MM.1S (cell line): Measurements from ENCODE around the gene TSHZ2.

Source experiments
- EZH2 ChIP-seq: fragments of 300-600 bp; sonication (generic); optimal IDR thresholded peaks from 2 replicates; pipeline ENCODE3; 2017; ENCODE audit warnings: low read depth, mild to moderate bottlenecking, antibody characterized with exemption, low read length, mixed read lengths
- EZH2phosphoT487 ChIP-seq: fragments of 300-600 bp; sonication (generic); IDR thresholded peaks from 2 replicates; pipeline ENCODE4 v1.6.1; 2018; ENCODE audit warnings: antibody characterized with exemption, low read length
- TF ChIP-seq, protein P1 (sequence below): fragments of 300-600 bp; sonication (generic); IDR thresholded peaks from 2 replicates; pipeline ENCODE4 v1.5.1; 2016; ENCODE audit warnings: antibody characterized with exemption, low read length, mixed read lengths

DNA sequence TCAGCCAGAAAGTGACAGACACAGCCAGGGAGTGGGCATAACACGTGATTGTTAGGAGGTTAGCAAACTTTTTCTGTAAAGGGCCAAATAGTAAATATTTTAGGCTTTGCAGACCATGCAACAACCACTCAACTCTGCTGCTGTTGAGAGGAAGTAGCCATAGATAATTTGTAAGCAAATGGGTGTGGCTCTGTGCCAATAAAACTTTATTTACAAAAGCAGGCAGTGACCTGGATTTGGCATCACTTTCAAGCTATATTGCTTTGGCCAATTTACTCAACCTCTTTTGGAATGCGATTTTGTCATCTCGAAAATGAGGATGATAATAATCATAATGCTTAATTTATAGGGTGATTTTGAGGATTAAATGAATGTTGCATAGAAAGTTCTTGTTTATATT lies 152.6 kb downstream of the TSHZ2 start:
- TF ChIP-seq EZH2 (no peak), EZH2phosphoT487 (no peak)
- TF ChIP-seq, protein P1, sequence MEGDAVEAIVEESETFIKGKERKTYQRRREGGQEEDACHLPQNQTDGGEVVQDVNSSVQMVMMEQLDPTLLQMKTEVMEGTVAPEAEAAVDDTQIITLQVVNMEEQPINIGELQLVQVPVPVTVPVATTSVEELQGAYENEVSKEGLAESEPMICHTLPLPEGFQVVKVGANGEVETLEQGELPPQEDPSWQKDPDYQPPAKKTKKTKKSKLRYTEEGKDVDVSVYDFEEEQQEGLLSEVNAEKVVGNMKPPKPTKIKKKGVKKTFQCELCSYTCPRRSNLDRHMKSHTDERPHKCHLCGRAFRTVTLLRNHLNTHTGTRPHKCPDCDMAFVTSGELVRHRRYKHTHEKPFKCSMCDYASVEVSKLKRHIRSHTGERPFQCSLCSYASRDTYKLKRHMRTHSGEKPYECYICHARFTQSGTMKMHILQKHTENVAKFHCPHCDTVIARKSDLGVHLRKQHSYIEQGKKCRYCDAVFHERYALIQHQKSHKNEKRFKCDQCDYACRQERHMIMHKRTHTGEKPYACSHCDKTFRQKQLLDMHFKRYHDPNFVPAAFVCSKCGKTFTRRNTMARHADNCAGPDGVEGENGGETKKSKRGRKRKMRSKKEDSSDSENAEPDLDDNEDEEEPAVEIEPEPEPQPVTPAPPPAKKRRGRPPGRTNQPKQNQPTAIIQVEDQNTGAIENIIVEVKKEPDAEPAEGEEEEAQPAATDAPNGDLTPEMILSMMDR, result no peak
